ENCODE results near the gene NRG3.
"Not testable (repeated sequence)": the region's sequence is repeated elsewhere in the genome, so short reads cannot be mapped to it uniquely, and the experiment has no call there.

The NRG3 gene

GRCh38 chr10:82981137-82981723, 1106.2 kb downstream of the NRG3 start:
- DNase-seq (ENCODE audit: low read depth), result peak; percentile 34
- no peak overlapping the region for H3K4me3 ChIP-seq (ENCODE audit: low read depth, low read length)
- TF ChIP-seq CTCF (conservative IDR thresholded peaks at IDR 0.05; ENCODE audit: low read depth, low read length), result no peak

GRCh38 chr10:82982110-82982608, 1107.2 kb downstream of the NRG3 start:
- no peak for TF ChIP-seq CTCF (conservative IDR thresholded peaks at IDR 0.05; ENCODE audit: low read depth, low read length)
- DNase-seq (ENCODE audit: low read depth), result peak; percentile 74
- H3K4me3 ChIP-seq (ENCODE audit: low read depth, low read length), result no peak overlapping the region

GRCh38 chr10:82986216-82986615, 1111.2 kb downstream of the NRG3 start:
- DNase-seq (ENCODE audit: low read depth), result no peak
- TF ChIP-seq CTCF (conservative IDR thresholded peaks at IDR 0.05; ENCODE audit: low read depth, low read length), result no peak
- no peak overlapping the region for H3K4me3 ChIP-seq (ENCODE audit: low read depth, low read length)

- DNase-seq (ENCODE audit: low read depth); H3K4me3 ChIP-seq (ENCODE audit: low read depth, low read length): not testable (repeated sequence)
These were observed 1131.5 kb downstream of the NRG3 start for GRCh38 chr10:83006479-83006878.

- no peak overlapping the region for H3K4me3 ChIP-seq (ENCODE audit: low read depth, low read length)
- DNase-seq (ENCODE audit: low read depth), result no peak
- no peak for TF ChIP-seq CTCF (conservative IDR thresholded peaks at IDR 0.05; ENCODE audit: low read depth, low read length)
These were observed 1132.5 kb downstream of the NRG3 start for GRCh38 chr10:83007510-83007909.

- DNase-seq (ENCODE audit: low read depth), result peak; percentile 2
- no peak for TF ChIP-seq CTCF (conservative IDR thresholded peaks at IDR 0.05; ENCODE audit: low read depth, low read length)
These were observed 1137.9 kb downstream of the NRG3 start for GRCh38 chr10:83012866-83013265.

GRCh38 chr10:83017076-83017867, 1142.3 kb downstream of the NRG3 start:
- DNase-seq (ENCODE audit: low read depth), result no peak
- no peak overlapping the region for H3K4me3 ChIP-seq (ENCODE audit: low read depth, low read length)
- TF ChIP-seq CTCF (conservative IDR thresholded peaks at IDR 0.05; ENCODE audit: low read depth, low read length), result no peak

More at GRCh38 chr10:83012866-83013265, 1137.9 kb downstream of the NRG3 start:
- H3K4me3 ChIP-seq (ENCODE audit: low read depth, low read length), result no peak overlapping the region

Data from choroid plexus epithelial cell (primary cell).